ENCODE results near the gene PEA15. TPM values are rescaled to one million over a fixed set of nuclear protein-coding genes. Genes with fewer than 3 reads are reported as not detected.
A peak's percentile ranks its signal among the peaks of the same experiment; 100 is the strongest.

Gene PEA15
- total and polyA plus RNA-seq, 2 donors: 51.9 to 328 TPM

- no peak overlapping the region for H3K4me3 ChIP-seq (ENCODE audit: low read depth, low read length)
- H3K36me3 ChIP-seq (ENCODE audit: insufficient read depth): no peaks in the 10 kb centered on the region
- no peak for DNase-seq (ENCODE audit: extremely low spot score)
- H3K4me1 ChIP-seq (ENCODE audit: insufficient read depth): no peaks in the 10 kb centered on the region
- 85% methylated on average over 3 of the region's 3 CpGs for WGBS
- H3K27ac ChIP-seq (ENCODE audit: low read depth): no peak overlapping the region
Measured at GRCh38 chr1:160191756-160192155, 13.4 kb upstream of the PEA15 start.

DNA sequence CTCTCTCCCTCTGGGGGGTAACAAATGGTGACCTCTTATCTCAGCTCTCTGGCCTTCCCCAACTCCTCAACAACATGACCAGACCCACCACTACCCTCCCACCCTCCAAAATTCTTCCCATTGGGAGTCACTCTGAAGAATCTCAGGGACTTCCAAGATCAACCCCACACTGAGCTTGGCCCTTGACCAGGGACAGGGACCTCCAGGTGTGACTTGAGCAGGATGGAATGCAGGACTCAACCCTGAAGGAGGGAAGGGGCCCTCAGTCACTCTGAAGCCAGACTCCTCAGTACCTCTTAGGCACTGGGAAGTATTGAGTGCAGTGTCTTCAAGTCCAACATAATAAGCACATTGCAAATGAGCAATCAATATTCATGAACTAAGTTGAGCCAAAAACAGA lies 12.9 kb upstream of the PEA15 start:
- Histone ChIP-seq H3K4me1 (ENCODE audit: insufficient read depth) (no peaks in the 10 kb centered on the region), H3K27ac (ENCODE audit: low read depth) (no peak overlapping the region), H3K4me3 (ENCODE audit: low read depth, low read length) (no peak overlapping the region), H3K36me3 (ENCODE audit: insufficient read depth) (no peaks in the 10 kb centered on the region)
- no peak for DNase-seq (ENCODE audit: extremely low spot score)

GRCh38 chr1:160193091-160193819 lies 11.9 kb upstream of the PEA15 start:
- 23% methylated on average over 16 of the region's 16 CpGs for WGBS
- Histone ChIP-seq H3K27ac (ENCODE audit: low read depth) (no peak overlapping the region), H3K36me3 (ENCODE audit: insufficient read depth) (no peaks in the 10 kb centered on the region), H3K4me3 (ENCODE audit: low read depth, low read length) (no peak overlapping the region), H3K4me1 (ENCODE audit: insufficient read depth) (no peaks in the 10 kb centered on the region)
- peak; percentile 56 for DNase-seq (ENCODE audit: extremely low spot score)

- Histone ChIP-seq H3K27ac (ENCODE audit: low read depth) (no peak overlapping the region), H3K36me3 (ENCODE audit: insufficient read depth) (no peaks in the 10 kb centered on the region), H3K4me1 (ENCODE audit: insufficient read depth) (no peaks in the 10 kb centered on the region), H3K4me3 (ENCODE audit: low read depth, low read length) (no peak overlapping the region)
- WGBS: 92% methylated on average over 9 of the region's 9 CpGs
- no peak for DNase-seq (ENCODE audit: extremely low spot score)
Measured at GRCh38 chr1:160193832-160194736, 11.1 kb upstream of the PEA15 start.

GRCh38 chr1:160194737-160195059 lies 10.5 kb upstream of the PEA15 start:
- H3K4me3 ChIP-seq (ENCODE audit: low read depth, low read length): no peak overlapping the region
- no peak overlapping the region for H3K27ac ChIP-seq (ENCODE audit: low read depth)
- no peaks in the 10 kb centered on the region for H3K4me1 ChIP-seq (ENCODE audit: insufficient read depth)
- H3K36me3 ChIP-seq (ENCODE audit: insufficient read depth): no peaks in the 10 kb centered on the region
- no peak for DNase-seq (ENCODE audit: extremely low spot score)
- 89% methylated on average over 2 of the region's 2 CpGs for WGBS

GRCh38 chr1:160196143-160196542 lies 9.0 kb upstream of the PEA15 start:
- no peak for DNase-seq (ENCODE audit: extremely low spot score)
- Histone ChIP-seq H3K27ac (ENCODE audit: low read depth) (no peak overlapping the region), H3K4me1 (ENCODE audit: insufficient read depth) (no peaks in the 10 kb centered on the region), H3K4me3 (ENCODE audit: low read depth, low read length) (no peak overlapping the region), H3K36me3 (ENCODE audit: insufficient read depth) (no peaks in the 10 kb centered on the region)
- 91% methylated on average over 4 of the region's 4 CpGs for WGBS

DNA sequence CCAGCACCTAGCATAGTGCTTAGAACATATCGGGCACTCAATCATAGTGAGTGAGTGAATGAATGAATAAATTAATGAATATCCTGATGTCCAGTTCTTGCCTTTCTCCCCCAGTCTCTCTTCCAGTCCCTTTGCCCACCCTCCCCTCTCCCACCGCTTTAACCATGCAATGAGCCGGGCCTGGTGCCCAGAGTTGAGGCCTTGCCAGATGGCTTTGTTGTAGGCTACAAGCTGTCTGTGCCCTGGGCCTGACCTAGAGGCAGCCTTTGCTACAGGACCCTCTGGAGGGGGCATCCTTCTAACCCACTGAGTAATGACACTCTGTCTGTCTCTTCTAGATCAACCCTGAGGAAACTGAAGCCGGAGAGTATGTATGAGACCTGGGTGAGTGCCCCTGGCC lies 8.0 kb upstream of the PEA15 start:
- no peak overlapping the region for H3K4me3 ChIP-seq (ENCODE audit: low read depth, low read length)
- no peaks in the 10 kb centered on the region for H3K36me3 ChIP-seq (ENCODE audit: insufficient read depth)
- no peak for DNase-seq (ENCODE audit: extremely low spot score)
- 95% methylated on average over 4 of the region's 4 CpGs for WGBS
- H3K27ac ChIP-seq (ENCODE audit: low read depth): no peak overlapping the region
- H3K4me1 ChIP-seq (ENCODE audit: insufficient read depth): no peaks in the 10 kb centered on the region

DNA sequence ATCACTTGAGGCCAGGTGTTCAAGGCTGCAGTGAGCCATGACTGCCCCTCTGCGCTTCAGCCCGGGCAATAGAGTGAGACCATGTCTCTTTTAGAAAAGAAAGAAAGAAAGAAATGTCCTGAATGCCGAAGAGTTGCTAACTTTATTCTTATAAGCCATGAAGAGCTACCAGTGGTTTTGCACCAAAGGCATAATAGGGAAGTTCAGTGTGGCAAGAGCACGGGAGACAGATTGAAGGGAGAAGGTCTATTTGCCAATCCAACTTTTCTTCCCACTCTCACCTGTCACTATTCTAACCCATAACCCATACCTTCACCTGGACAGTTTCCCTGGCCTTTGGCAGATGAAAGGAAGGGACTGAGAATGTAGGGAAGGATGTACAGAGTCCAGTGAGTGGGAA lies 4.4 kb upstream of the PEA15 start:
- Histone ChIP-seq H3K27ac (ENCODE audit: low read depth) (no peak overlapping the region), H3K36me3 (ENCODE audit: insufficient read depth) (no peaks in the 10 kb centered on the region), H3K4me3 (ENCODE audit: low read depth, low read length) (no peak overlapping the region), H3K4me1 (ENCODE audit: insufficient read depth) (no peaks in the 10 kb centered on the region)
- DNase-seq (ENCODE audit: extremely low spot score): no peak
- WGBS: 91% methylated on average over 4 of the region's 4 CpGs

DNA sequence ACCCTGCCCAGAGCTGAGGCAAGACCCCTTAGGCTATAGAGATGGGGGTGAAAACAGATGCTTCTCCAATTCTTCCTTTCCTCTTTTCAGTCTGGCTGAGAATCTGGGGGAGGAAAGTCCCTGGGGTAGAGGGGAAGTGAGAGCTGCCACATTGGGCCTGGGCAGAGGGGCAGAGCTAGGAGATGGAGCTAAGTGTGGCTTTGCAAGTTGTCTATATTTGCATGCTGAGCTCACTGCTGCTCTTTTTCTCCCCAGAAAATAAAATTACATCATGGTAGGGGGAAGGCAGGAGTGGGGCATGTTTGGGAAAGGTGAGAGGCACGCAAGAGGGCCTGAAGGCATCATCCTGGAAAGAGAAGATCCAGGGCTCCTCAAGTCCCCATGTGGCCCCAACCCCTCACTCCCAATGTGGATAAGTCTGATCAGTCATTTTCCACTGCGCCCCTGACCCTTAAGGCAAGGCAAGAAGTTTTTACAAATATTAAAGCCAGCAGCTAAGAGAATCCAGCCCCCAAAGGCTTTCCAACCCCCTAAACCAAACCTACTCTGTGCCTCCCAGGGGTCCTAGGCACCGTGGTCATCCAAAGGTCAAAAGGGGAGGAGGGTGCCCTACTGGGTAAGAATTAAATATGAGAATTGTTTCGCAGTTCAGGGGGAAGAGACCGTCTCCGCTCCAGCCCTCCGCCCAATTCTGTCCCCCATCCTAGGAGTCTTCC lies 500 bp upstream of the PEA15 start:
- DNase-seq (ENCODE audit: extremely low spot score): no peak
- no peak overlapping the region for H3K27ac ChIP-seq (ENCODE audit: low read depth)
- peaks cover 2% of the 10 kb centered on the region for H3K36me3 ChIP-seq (ENCODE audit: insufficient read depth)
- H3K4me3 ChIP-seq (ENCODE audit: low read depth, low read length): peak overlapping the region; percentile 68
- H3K4me1 ChIP-seq (ENCODE audit: insufficient read depth): no peaks in the 10 kb centered on the region
- WGBS: 22% methylated on average over 7 of the region's 7 CpGs

DNA sequence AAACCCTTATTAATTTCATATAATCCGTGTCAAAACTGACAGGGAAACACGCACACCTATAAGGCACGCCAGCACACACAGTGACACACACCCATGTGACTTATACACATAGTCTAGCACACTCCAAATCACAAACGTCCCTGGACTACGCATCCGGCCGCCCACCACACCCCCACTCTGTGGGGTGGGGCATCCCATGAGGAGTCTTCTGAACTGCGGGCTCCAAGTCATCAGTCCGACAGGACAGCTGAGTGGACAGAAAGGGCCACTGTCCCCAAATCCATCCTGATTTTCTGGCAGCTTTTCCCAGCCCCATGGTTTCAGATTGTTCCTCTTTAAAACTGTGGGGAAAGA lies 829 bp downstream of the PEA15 start:
- whole genome bisulfite sequencing: 3% methylated on average over 9 of the region's 9 CpGs
- Histone ChIP-seq H3K36me3 (ENCODE audit: insufficient read depth) (peaks cover 2% of the 10 kb centered on the region), H3K4me3 (ENCODE audit: low read depth, low read length) (peak overlapping the region; percentile 68), H3K27ac (ENCODE audit: low read depth) (peak overlapping the region; percentile 78), H3K4me1 (ENCODE audit: insufficient read depth) (no peaks in the 10 kb centered on the region)
- no peak for DNase-seq (ENCODE audit: extremely low spot score)

DNA sequence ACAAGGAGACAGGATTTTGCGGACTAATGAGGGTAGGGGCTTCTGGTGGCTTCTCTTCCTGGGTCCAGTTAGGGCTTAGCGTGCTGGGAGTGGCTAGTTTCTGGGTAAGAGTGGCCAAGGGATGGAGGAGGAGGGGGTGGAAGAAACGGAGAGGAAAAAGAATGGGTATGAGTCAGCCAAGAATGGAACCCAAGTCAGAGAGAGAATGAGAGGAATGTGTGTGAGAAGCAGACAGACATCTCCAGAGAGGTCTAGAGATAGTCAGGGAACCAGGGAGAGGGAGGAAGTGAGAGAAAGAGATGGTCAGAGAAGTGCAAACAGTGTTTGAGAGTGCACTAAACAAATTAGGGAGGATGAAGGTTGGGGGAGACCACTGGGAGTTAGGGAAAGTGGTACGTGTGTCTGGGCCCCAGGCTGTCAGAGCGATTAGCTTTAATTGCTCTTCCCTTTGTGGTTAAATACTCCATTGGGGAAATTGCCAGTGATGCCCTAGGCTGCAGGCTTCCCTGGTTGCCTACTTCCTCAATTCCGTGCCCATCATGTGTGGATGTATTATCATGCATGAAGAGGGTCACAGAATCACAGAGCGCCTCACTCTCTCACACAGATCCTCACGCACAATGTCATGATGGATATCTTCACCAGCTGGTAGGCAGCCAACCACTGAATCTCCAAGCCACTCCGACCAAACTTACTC lies 1.4 kb downstream of the PEA15 start:
- H3K4me1 ChIP-seq (ENCODE audit: insufficient read depth): no peaks in the 10 kb centered on the region
- no peak for DNase-seq (ENCODE audit: extremely low spot score)

DNA sequence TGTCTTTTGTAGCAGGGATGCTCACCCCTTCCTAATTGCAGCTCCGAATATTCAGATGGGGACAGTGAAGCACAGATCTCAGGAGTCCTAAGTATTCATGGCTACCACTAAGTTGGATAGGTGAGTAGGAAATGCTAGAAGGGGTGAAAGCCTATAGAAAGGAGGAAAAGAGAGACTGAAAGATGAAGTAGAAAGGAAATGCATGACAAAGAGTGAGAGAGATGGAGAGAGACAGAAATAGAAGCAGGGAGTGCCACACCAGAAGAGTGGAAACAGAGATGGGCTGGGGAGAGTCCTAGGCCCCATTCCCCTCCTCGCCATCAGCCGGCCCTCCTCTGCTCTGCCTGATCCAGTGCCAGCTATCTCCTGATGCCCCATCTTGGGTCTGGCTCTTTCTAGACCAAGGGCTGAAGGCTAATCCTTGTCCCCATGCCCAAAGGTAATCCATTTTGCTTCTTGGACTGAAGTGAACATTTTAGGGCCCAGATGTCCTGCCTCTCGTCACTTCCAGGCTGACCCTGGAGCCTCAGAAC lies 2.0 kb downstream of the PEA15 start:
- no peak overlapping the region for H3K4me3 ChIP-seq (ENCODE audit: low read depth, low read length)
- peaks cover 2% of the 10 kb centered on the region for H3K36me3 ChIP-seq (ENCODE audit: insufficient read depth)
- 82% methylated on average over 4 of the region's 4 CpGs for WGBS
- no peak for DNase-seq (ENCODE audit: extremely low spot score)
- no peaks in the 10 kb centered on the region for H3K4me1 ChIP-seq (ENCODE audit: insufficient read depth)
- no peak overlapping the region for H3K27ac ChIP-seq (ENCODE audit: low read depth)

More for the DNA sequence above, 1.4 kb downstream of the PEA15 start:
- WGBS: 45% methylated on average over 9 of the region's 9 CpGs
- Histone ChIP-seq H3K36me3 (ENCODE audit: insufficient read depth) (peaks cover 2% of the 10 kb centered on the region), H3K4me3 (ENCODE audit: low read depth, low read length) (peak overlapping the region; percentile 68), H3K27ac (ENCODE audit: low read depth) (no peak overlapping the region)
